ENCODE data around the gene TTYH2. TPM values are rescaled to one million over a fixed set of nuclear protein-coding genes. Genes with fewer than 3 reads are reported as not detected.

Gene TTYH2, protein sequence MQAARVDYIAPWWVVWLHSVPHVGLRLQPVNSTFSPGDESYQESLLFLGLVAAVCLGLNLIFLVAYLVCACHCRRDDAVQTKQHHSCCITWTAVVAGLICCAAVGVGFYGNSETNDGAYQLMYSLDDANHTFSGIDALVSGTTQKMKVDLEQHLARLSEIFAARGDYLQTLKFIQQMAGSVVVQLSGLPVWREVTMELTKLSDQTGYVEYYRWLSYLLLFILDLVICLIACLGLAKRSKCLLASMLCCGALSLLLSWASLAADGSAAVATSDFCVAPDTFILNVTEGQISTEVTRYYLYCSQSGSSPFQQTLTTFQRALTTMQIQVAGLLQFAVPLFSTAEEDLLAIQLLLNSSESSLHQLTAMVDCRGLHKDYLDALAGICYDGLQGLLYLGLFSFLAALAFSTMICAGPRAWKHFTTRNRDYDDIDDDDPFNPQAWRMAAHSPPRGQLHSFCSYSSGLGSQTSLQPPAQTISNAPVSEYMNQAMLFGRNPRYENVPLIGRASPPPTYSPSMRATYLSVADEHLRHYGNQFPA
- total RNA-seq (2022; extraction: Qiagen RNA extraction): 1.7 to 2.3 TPM (median 2.0 TPM) in 5 replicates

GRCh38 chr17:74212913-74213791 lies at the start of gene TTYH2:
TTYH2 (plus strand) TSS chr17:74213571; CDS start chr17:74213588, 17 bp downstream.

DNA sequence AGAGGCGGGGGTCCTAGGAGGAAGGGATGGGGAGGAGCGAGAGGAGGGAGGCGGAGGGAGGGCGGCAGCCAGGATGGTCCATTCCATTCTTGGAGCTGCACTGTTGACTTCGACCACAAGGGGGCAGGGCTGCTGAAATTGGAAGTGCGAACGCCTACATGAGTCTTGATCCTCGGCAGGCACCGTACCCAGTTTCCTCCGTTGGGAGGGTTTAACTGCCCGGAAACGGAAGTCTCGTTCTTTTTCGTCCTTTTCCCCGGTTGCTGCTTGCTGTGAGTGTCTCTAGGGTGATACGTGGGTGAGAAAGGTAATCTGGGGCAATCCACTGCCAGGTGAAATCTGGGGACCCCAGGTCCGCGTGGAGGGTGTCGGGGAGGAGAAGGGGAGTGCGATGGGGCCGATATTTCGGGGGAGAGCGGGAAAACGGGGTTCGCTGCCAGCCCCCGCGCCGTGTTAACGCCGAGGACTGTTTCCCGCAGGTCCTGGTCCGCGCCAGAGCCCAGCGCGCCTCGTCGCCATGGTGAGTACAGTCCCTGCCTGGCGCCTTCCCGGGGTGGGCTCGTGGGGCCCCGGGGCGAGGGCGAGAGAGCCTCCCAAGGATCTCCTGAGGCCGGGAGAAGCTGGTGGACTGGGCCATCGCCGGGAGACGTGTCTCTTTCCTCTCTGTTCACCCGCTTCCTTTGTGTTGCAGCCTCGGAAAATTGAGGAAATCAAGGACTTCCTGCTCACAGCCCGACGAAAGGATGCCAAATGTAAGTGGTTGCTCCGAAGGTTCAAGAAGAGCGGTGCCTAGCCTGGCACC lies 9.7 kb upstream of the TTYH2 start, which contains the start of gene RPL38:
Gene RPL38 (plus strand): TSS at position 240 of the 802 bp plus-strand sequence. CDS start 278 bp downstream, at position 518.

GRCh38 chr17:74274060-74274708 lies 60.8 kb downstream of the TTYH2 start, which contains the start of gene DNAI2:
DNAI2 (plus strand) TSS chr17:74274234; CDS start chr17:74281818, 7,584 bp downstream.

Other genes with a start within 250 kb of the TTYH2 start
- 2,596 to 3,141 TPM (median 2,758 TPM) in 5 replicates for gene RPL38, start 9.9 kb upstream of the TTYH2 start, total RNA-seq (2022; extraction: Qiagen RNA extraction)
- gene DNAI2, start 60.7 kb downstream of the TTYH2 start, total RNA-seq (2022; extraction: Qiagen RNA extraction): 0.05 to 0.06 TPM in 2 of 5 replicates, not detected in the others
- 0.03 to 0.08 TPM (median 0.05 TPM) in 4 of 5 replicates, not detected in the other for gene KIF19, start 112.7 kb downstream of the TTYH2 start, total RNA-seq (2022; extraction: Qiagen RNA extraction)
- not detected in 5 replicates for gene BTBD17, start 148.3 kb downstream of the TTYH2 start, total RNA-seq (2022; extraction: Qiagen RNA extraction)
- gene GPR142, start 153.9 kb downstream of the TTYH2 start, total RNA-seq (2022; extraction: Qiagen RNA extraction): not detected in 5 replicates
- gene GPRC5C, start 218.5 kb downstream of the TTYH2 start, total RNA-seq (2022; extraction: Qiagen RNA extraction): 49.3 to 62.9 TPM (median 55.3 TPM) in 5 replicates

Measured in A549 treated with Hydrocortisone at 1 μM for 4 hours (cell line).